GM12873 (cell line): ENCODE data around the gene NTRK2.

Experiments used
- CTCF ChIP-seq: IDR thresholded peaks from 2 replicates; pipeline ENCODE4 v1.5.1; 2012; ENCODE audit warnings: low read depth, mild to moderate bottlenecking, moderate library complexity, low read length, control low read depth; ENCODE audit not compliant: insufficient read depth; ENCODE audit errors: missing control alignments

The NTRK2 gene

DNA sequence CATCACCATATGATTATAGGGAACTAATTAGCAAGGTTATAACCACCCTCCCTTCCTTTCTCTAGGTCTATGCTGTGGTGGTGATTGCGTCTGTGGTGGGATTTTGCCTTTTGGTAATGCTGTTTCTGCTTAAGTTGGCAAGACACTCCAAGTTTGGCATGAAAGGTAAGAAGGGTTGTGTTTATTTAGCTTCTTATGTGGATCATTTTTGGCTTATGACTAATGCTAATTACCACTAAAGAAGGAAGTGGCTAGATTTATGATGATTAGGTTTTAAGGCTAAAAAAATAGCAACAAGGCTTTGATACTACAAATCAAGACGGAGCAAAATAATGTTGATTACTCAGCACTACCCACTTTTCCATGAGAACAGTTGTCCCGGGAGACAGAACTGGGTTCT is 82.4 kb downstream of the NTRK2 start:
- TF ChIP-seq CTCF = no peak

DNA sequence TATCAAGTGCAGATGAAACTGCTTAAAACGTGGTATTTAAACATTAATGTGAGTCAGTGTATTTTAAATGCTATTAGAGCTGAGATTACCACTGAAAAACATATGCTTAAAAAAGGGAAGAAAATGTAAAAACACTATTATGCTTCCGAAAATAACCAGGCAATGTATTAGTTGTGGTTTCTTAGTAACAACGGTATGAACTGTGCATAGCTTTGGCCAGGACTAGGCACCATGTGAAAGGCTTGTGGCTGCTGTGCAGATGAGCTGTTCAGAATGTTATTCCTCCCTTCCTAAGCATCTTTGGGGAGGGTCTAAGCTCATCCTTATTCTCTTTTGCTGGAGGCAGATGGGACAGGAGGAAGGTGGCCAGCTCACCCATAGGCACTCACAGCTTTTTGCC is 84.9 kb downstream of the NTRK2 start:
- no peak for TF ChIP-seq CTCF

GRCh38 chr9:84754881-84755280 is 85.4 kb downstream of the NTRK2 start:
- no peak for TF ChIP-seq CTCF

DNA sequence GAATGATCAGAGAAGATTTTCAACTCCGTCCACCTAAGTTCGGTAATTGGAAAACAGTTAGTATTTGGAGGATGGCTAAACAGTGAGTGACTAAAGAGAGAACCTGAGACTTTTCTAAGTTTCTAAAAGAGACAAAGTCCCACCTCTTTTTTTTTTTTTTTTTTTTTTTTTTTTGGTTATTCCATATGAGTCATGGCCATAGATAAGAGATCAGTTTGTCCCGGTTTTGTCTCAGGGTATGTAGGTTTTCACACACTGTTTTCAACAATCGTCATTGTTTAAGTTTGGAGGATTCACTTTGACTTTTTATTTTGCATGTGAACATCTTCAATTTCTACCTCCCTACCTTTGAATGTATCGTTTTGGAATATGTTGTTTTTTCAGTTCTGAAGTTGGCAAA is 85.9 kb downstream of the NTRK2 start:
- no peak for TF ChIP-seq CTCF

DNA sequence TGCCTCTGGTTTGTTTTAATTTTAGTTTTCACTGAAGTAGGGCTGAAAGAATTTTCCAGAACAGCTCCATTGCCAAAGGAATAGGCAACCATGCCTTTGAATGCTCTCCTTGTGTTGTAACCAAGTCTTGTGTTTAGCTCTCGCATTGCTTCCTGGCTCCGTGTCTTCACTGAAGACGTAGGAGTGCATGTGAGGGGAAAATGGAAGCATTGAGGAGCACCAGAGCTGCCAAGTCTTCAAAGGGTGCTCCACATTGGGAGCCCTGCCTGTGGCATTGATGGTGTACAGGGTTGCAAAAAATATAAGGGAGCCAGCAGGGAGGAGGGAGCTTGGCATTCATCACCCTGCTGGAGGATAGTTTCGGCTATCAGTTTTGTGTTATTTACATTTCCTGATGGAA is 86.6 kb downstream of the NTRK2 start:
- no peak for TF ChIP-seq CTCF

- no peak for TF ChIP-seq CTCF
These were observed 87.2 kb downstream of the NTRK2 start for GRCh38 chr9:84756731-84757130.

GRCh38 chr9:84758817-84759216 is 89.3 kb downstream of the NTRK2 start:
- TF ChIP-seq CTCF = no peak
